SK-N-SH (cell line): ENCODE data around the gene GNB1L. TPM values are rescaled to one million over a fixed set of nuclear protein-coding genes. Genes with fewer than 3 reads are reported as not detected.

ENCODE experiments used
- CTCF ChIA-PET: fragments of 300-600, 350-600 bp; formaldehyde crosslinking; extraction: SDS; loops from one replicate; lab custom pipeline; 2021; lab: Yijun Ruan, JAX
- POLR2A ChIA-PET: fragments of 350-600 bp; sonication (Branson Sonifier 250); formaldehyde crosslinking; extraction: SDS; loops from one replicate; lab custom pipeline; 2020; ENCODE audit warnings: antibody characterized with exemption, inconsistent platforms; lab: Yijun Ruan, JAX
- DNase-seq: peaks from one replicate; pipeline ENCODE4 v3.0.0; 2012
- H2AFZ ChIP-seq: fragments of 200-600 bp; sonication (generic); 2 replicates; pipeline ENCODE4 v1.8.1; 2016; ENCODE audit warnings: antibody characterized with exemption, mild to moderate bottlenecking, low read depth
- H3F3A ChIP-seq: fragments of 200-600 bp; sonication (generic); replicated peaks from 2 replicates; pipeline ENCODE3; 2016; ENCODE audit warnings: antibody characterized with exemption, mild to moderate bottlenecking; ENCODE audit not compliant: insufficient read depth
- H3K27ac ChIP-seq, 2 experiments: fragments of 200-500 bp in 1 of 2; fragments of 200-600 bp in 1 of 2; sonication (Bioruptor generic) in 1 of 2; sonication (generic), shearing (Covaris generic) in 1 of 2; 2 replicates each; pipeline versions ENCODE4 v1.5.1 to v1.6.1; 2014 to 2016; ENCODE audit warnings: low read depth in 2 of 2, inconsistent platforms in 1 of 2, low read length in 1 of 2, mild to moderate bottlenecking in 1 of 2, mixed read lengths in 1 of 2
- H3K27me3 ChIP-seq: fragments of 200-600 bp; sonication (generic), shearing (Covaris generic); 2 replicates; pipeline ENCODE4 v1.6.1; 2016; ENCODE audit warnings: mixed run types; ENCODE audit not compliant: insufficient read depth
- H3K36me3 ChIP-seq, 2 experiments: fragments of 200-500 bp in 1 of 2; fragments of 200-600 bp in 1 of 2; sonication (Bioruptor generic) in 1 of 2; sonication (generic) in 1 of 2; replicated peaks in 1 of 2; 2 replicates each; pipeline versions ENCODE3 to v1.5.1; 2014 to 2016; ENCODE audit warnings: low read length in 1 of 2, mild to moderate bottlenecking in 1 of 2; ENCODE audit not compliant: insufficient read depth in 2 of 2, control insufficient read depth in 1 of 2
- H3K4me1 ChIP-seq, 2 experiments: fragments of 200-500 bp in 1 of 2; fragments of 200-600 bp in 1 of 2; sonication (Bioruptor generic) in 1 of 2; sonication (generic), shearing (Covaris generic) in 1 of 2; 2 replicates each; pipeline versions ENCODE4 v1.5.1 to v1.6.1; 2014 to 2016; ENCODE audit warnings: low read depth in 1 of 2, low read length in 1 of 2, mixed run types in 1 of 2; ENCODE audit not compliant: insufficient read depth in 2 of 2, control insufficient read depth in 1 of 2
- H3K4me2 ChIP-seq: fragments of 200-600 bp; sonication (generic), shearing (Covaris generic); 2 replicates; pipeline ENCODE4 v1.6.1; 2017; ENCODE audit warnings: mixed run types
- H3K4me3 ChIP-seq, 2 experiments: fragments of 200-500 bp in 1 of 2; fragments of 200-600 bp in 1 of 2; sonication (Bioruptor generic) in 1 of 2; sonication (generic), shearing (Covaris generic) in 1 of 2; 2 replicates each; pipeline versions ENCODE4 v1.5.1 to v1.8.1; 2014 to 2016; ENCODE audit warnings: low read depth in 2 of 2, inconsistent platforms in 1 of 2, low read length in 1 of 2, mild to moderate bottlenecking in 1 of 2, mixed read lengths in 1 of 2, moderate library complexity in 1 of 2
- H3K79me2 ChIP-seq: fragments of 200-600 bp; sonication (generic); 2 replicates; pipeline ENCODE4 v1.8.1; 2017; ENCODE audit warnings: mild to moderate bottlenecking; ENCODE audit not compliant: insufficient read depth
- H3K9ac ChIP-seq: fragments of 200-600 bp; sonication (generic); 2 replicates; pipeline ENCODE4 v1.6.1; 2017; ENCODE audit warnings: mixed run types
- H3K9me2 ChIP-seq: fragments of 200-600 bp; sonication (generic); 2 replicates; pipeline ENCODE4 v1.6.1; 2017; ENCODE audit warnings: mixed run types
- H3K9me3 ChIP-seq: fragments of 200-600 bp; sonication (generic); 2 replicates; pipeline ENCODE4 v1.6.1; 2017; ENCODE audit warnings: mixed run types, mild to moderate bottlenecking, moderate library complexity
- H4K20me1 ChIP-seq: fragments of 200-600 bp; sonication (generic); 2 replicates; pipeline ENCODE4 v1.6.1; 2017; ENCODE audit warnings: mild to moderate bottlenecking, mixed run types; ENCODE audit not compliant: insufficient read depth
- CHD2 ChIP-seq: fragments of 150-350 bp; IDR thresholded peaks from 2 replicates; pipeline ENCODE4 v1.6.1; 2018; ENCODE audit warnings: low read length; ENCODE audit not compliant: partially characterized antibody
- FOSL2 ChIP-seq: IDR thresholded peaks from 2 replicates; pipeline ENCODE4 v1.4.0; 2012; ENCODE audit warnings: low read depth, mild to moderate bottlenecking, moderate library complexity, borderline replicate concordance
- FOXJ3 ChIP-seq: sonication (generic); formaldehyde crosslinking; IDR thresholded peaks from 2 replicates; pipeline ENCODE4 v1.5.1; 2020; ENCODE audit warnings: mild to moderate bottlenecking, missing genetic modification reagents
- FOXM1 ChIP-seq: IDR thresholded peaks from 2 replicates; pipeline ENCODE4 v1.4.0; 2012; ENCODE audit warnings: low read depth, mild to moderate bottlenecking
- GATA2 ChIP-seq: sonication (generic); formaldehyde crosslinking; IDR thresholded peaks from 2 replicates; pipeline ENCODE4 v1.5.0; 2020; ENCODE audit warnings: mild to moderate bottlenecking, missing genetic modification reagents
- IRF3 ChIP-seq: fragments of 150-350 bp; IDR thresholded peaks from 2 replicates; pipeline ENCODE4 v1.6.1; 2016; ENCODE audit warnings: mild to moderate bottlenecking, low read depth, low read length
- MAX ChIP-seq: IDR thresholded peaks from 2 replicates; pipeline ENCODE4 v1.4.0; 2012; ENCODE audit warnings: low read depth
- MXI1 ChIP-seq: IDR thresholded peaks from 2 replicates; pipeline ENCODE4 v1.6.1; 2012; ENCODE audit warnings: mild to moderate bottlenecking, low read depth, low read length, improper control_type of control experiment
- NFIC ChIP-seq: IDR thresholded peaks from 2 replicates; pipeline ENCODE4 v1.4.0; 2012; ENCODE audit warnings: borderline replicate concordance
- NRF1 ChIP-seq: IDR thresholded peaks from 2 replicates; pipeline ENCODE4 v1.6.1; 2012; ENCODE audit warnings: low read depth, mild to moderate bottlenecking, low read length
- RCOR1 ChIP-seq: fragments of 150-350 bp; IDR thresholded peaks from 2 replicates; pipeline ENCODE4 v1.6.1; 2017; ENCODE audit warnings: antibody characterized with exemption, low read length
- REST ChIP-seq: IDR thresholded peaks from 2 replicates; pipeline ENCODE4 v1.6.1; 2012; ENCODE audit warnings: mild to moderate bottlenecking, low read depth, low read length, moderate library complexity
- SIN3A ChIP-seq: IDR thresholded peaks from 2 replicates; pipeline ENCODE4 v1.6.1; 2012; ENCODE audit warnings: low read depth, mild to moderate bottlenecking, low read length, moderate library complexity, borderline replicate concordance
- SMC3 ChIP-seq: IDR thresholded peaks from 2 replicates; pipeline ENCODE4 v1.6.1; 2012; ENCODE audit warnings: low read depth, low read length, improper control_type of control experiment
- TEAD4 ChIP-seq: IDR thresholded peaks from 2 replicates; pipeline ENCODE4 v1.4.0; 2012; ENCODE audit warnings: mild to moderate bottlenecking, borderline replicate concordance; ENCODE audit not compliant: insufficient read depth
- USF1 ChIP-seq: IDR thresholded peaks from 2 replicates; pipeline ENCODE4 v1.4.0; 2012; ENCODE audit warnings: low read depth, borderline replicate concordance
- WGBS: methylation state at CpG from one replicate; pipeline ENCODE4 v1.1.6; 2017; ENCODE audit warnings: low lambda C conversion rate; 5-methylcytosine and 5-hydroxymethylcytosine counted together
- polyA plus RNA-seq, 3 experiments: library from polyadenylated mRNA; depleted of rRNA; stranded (reverse); fragments of >200 nt; gene quantifications; 2 replicates each; pipeline ENCODE4 v1.2.3, GENCODE V29; 2012

Gene GNB1L
- polyA plus RNA-seq, 1 of the 3 experiments (the other 2 are of a cell fraction): 5.9 TPM

- H3K9me3 ChIP-seq: no peaks in the 10 kb centered on the region
- 84% methylated on average over 2 of the region's 3 CpGs for WGBS
- TF ChIP-seq RCOR1 (no peak), NRF1 (no peak), FOXJ3 (CRISPR knock-in tag) (no peak), CHD2 (no peak), USF1 (no peak), FOSL2 (no peak), FOXM1 (no peak), IRF3 (no peak), NFIC (no peak), MXI1 (no peak), MAX (no peak), SIN3A (no peak), TEAD4 (no peak), REST (no peak), GATA2 (CRISPR knock-in tag) (no peak), SMC3 (no peak)
- no peak overlapping the region for H2AFZ ChIP-seq
- no peak overlapping the region for H3K27ac ChIP-seq
- ChIA-PET CTCF (interaction anchor here (1.0 to 2.5 kb wide), 2 partner anchors 9 to 96 kb away, joined by 3 to 12 read pairs; no protein-coding TSS in a partner anchor), POLR2A (no interaction called here)
- H3K4me3 ChIP-seq: no peak overlapping the region
- H3K4me1 ChIP-seq: peaks cover 0 to 39% of the 10 kb centered on the region in 2 experiments; a peak in 1 of 4 replicates
- DNase-seq: no peak
- no peak overlapping the region for H3K9ac ChIP-seq
- H3K79me2 ChIP-seq: no peaks in the 10 kb centered on the region
- no peak overlapping the region for H3K4me2 ChIP-seq
- no peaks in the 10 kb centered on the region for H3K9me2 ChIP-seq
- no peaks in the 10 kb centered on the region for H3K27me3 ChIP-seq
- H3F3A ChIP-seq: no peaks in the 10 kb centered on the region
- H3K36me3 ChIP-seq: no peaks in the 10 kb centered on the region
- H4K20me1 ChIP-seq: no peaks in the 10 kb centered on the region
Observed at GRCh38 chr22:19809741-19810140, 44.9 kb downstream of the GNB1L start.
